Measurements from ENCODE around the gene COL13A1. TPM values are rescaled to one million over a fixed set of nuclear protein-coding genes. Genes with fewer than 3 reads are reported as not detected.

COL13A1 gene
- total and polyA plus RNA-seq, 4 donors, result 3.5 to 32.8 (median 11.5) TPM

- no peak overlapping the region for H3K4me3 ChIP-seq (ENCODE audit: low read length in 2 of 2)
- H3K27me3 ChIP-seq (ENCODE audit: control insufficient read depth in 1 of 2, insufficient read depth in 2 of 2, low read length in 1 of 2), result no peaks in the 10 kb centered on the region
- 50 to 53% methylated on average over 10 of the region's 10 CpGs for WGBS, 2 donors
- H3K27ac ChIP-seq (ENCODE audit: low read depth in 1 of 2, low read length in 2 of 2), result no peak overlapping the region
- DNase-seq (no peak), ATAC-seq (ENCODE audit: low FRiP score) (peak; percentile 57)
- H3K9me3 ChIP-seq (ENCODE audit: control insufficient read depth, low read length), result no peaks in the 10 kb centered on the region
- H3K4me1 ChIP-seq (ENCODE audit: control insufficient read depth in 1 of 2, insufficient read depth in 2 of 2, low read length in 2 of 2), result no peaks in the 10 kb centered on the region
- intact Hi-C loops (cut with DNase I), result no loop called here
- H3K36me3 ChIP-seq (ENCODE audit: control insufficient read depth in 1 of 2, insufficient read depth in 2 of 2, low read length in 1 of 2), result no peaks in the 10 kb centered on the region
Measured at GRCh38 chr10:69901628-69902505, 100.2 kb downstream of the COL13A1 start.

- intact Hi-C loops (cut with DNase I), result no loop called here
- DNase-seq, result no peak
- Histone ChIP-seq H3K27me3 (ENCODE audit: control insufficient read depth in 1 of 2, insufficient read depth in 2 of 2, low read length in 1 of 2) (no peaks in the 10 kb centered on the region), H3K4me1 (ENCODE audit: control insufficient read depth in 1 of 2, insufficient read depth in 2 of 2, low read length in 2 of 2) (no peaks in the 10 kb centered on the region), H3K9me3 (ENCODE audit: control insufficient read depth, low read length) (no peaks in the 10 kb centered on the region), H3K36me3 (ENCODE audit: control insufficient read depth in 1 of 2, insufficient read depth in 2 of 2, low read length in 1 of 2) (no peaks in the 10 kb centered on the region), H3K4me3 (ENCODE audit: low read length in 2 of 2) (no peak overlapping the region), H3K27ac (ENCODE audit: low read depth in 1 of 2, low read length in 2 of 2) (no peak overlapping the region)
- no peak for ATAC-seq (ENCODE audit: low FRiP score)
- WGBS, 2 donors, result 26 to 40% methylated on average over 7 of the region's 7 CpGs
Measured at GRCh38 chr10:69902835-69903535, 101.3 kb downstream of the COL13A1 start.

GRCh38 chr10:69904533-69904932, 102.8 kb downstream of the COL13A1 start:
- intact Hi-C loops (cut with DNase I), result no loop called here
- ATAC-seq (ENCODE audit: low FRiP score) (no peak), DNase-seq (no peak)
- no peaks in the 10 kb centered on the region for H3K36me3 ChIP-seq (ENCODE audit: control insufficient read depth in 1 of 2, insufficient read depth in 2 of 2, low read length in 1 of 2)
- 96 to 98% methylated on average over 5 of the region's 5 CpGs for WGBS, 2 donors
- no peak overlapping the region for H3K27ac ChIP-seq (ENCODE audit: low read depth in 1 of 2, low read length in 2 of 2)
- H3K4me3 ChIP-seq (ENCODE audit: low read length in 2 of 2), result no peak overlapping the region
- no peaks in the 10 kb centered on the region for H3K9me3 ChIP-seq (ENCODE audit: control insufficient read depth, low read length)
- H3K4me1 ChIP-seq (ENCODE audit: control insufficient read depth in 1 of 2, insufficient read depth in 2 of 2, low read length in 2 of 2), result no peaks in the 10 kb centered on the region
- H3K27me3 ChIP-seq (ENCODE audit: control insufficient read depth in 1 of 2, insufficient read depth in 2 of 2, low read length in 1 of 2), result no peaks in the 10 kb centered on the region

- Histone ChIP-seq H3K4me1 (ENCODE audit: control insufficient read depth in 1 of 2, insufficient read depth in 2 of 2, low read length in 2 of 2) (peaks cover 0 to 2% of the 10 kb centered on the region in 2 donors), H3K27ac (ENCODE audit: low read depth in 1 of 2, low read length in 2 of 2) (no peak overlapping the region), H3K27me3 (ENCODE audit: control insufficient read depth in 1 of 2, insufficient read depth in 2 of 2, low read length in 1 of 2) (no peaks in the 10 kb centered on the region), H3K4me3 (ENCODE audit: low read length in 2 of 2) (no peak overlapping the region), H3K36me3 (ENCODE audit: control insufficient read depth in 1 of 2, insufficient read depth in 2 of 2, low read length in 1 of 2) (no peaks in the 10 kb centered on the region), H3K9me3 (ENCODE audit: control insufficient read depth, low read length) (no peaks in the 10 kb centered on the region)
- WGBS, 2 donors, result 96 to 98% methylated on average over 4 of the region's 4 CpGs
- intact Hi-C loops (cut with DNase I), result no loop called here
- DNase-seq (no peak), ATAC-seq (ENCODE audit: low FRiP score) (no peak)
Measured at GRCh38 chr10:69906425-69906824, 104.7 kb downstream of the COL13A1 start.

GRCh38 chr10:69907517-69907916, 105.8 kb downstream of the COL13A1 start:
- DNase-seq (no peak), ATAC-seq (ENCODE audit: low FRiP score) (no peak)
- Histone ChIP-seq H3K27ac (ENCODE audit: low read depth in 1 of 2, low read length in 2 of 2) (no peak overlapping the region), H3K9me3 (ENCODE audit: control insufficient read depth, low read length) (no peaks in the 10 kb centered on the region), H3K36me3 (ENCODE audit: control insufficient read depth in 1 of 2, insufficient read depth in 2 of 2, low read length in 1 of 2) (no peaks in the 10 kb centered on the region), H3K4me1 (ENCODE audit: control insufficient read depth in 1 of 2, insufficient read depth in 2 of 2, low read length in 2 of 2) (peaks cover 0 to 2% of the 10 kb centered on the region in 2 donors), H3K4me3 (ENCODE audit: low read length in 2 of 2) (no peak overlapping the region), H3K27me3 (ENCODE audit: control insufficient read depth in 1 of 2, insufficient read depth in 2 of 2, low read length in 1 of 2) (no peaks in the 10 kb centered on the region)
- intact Hi-C loops (cut with DNase I), result no loop called here
- 97 to 98% methylated on average over 4 of the region's 4 CpGs for WGBS, 2 donors

GRCh38 chr10:69908124-69908523, 106.4 kb downstream of the COL13A1 start:
- ATAC-seq (ENCODE audit: low FRiP score), result no peak
- intact Hi-C loops (cut with DNase I), result no loop called here
- no peak for DNase-seq
- no peaks in the 10 kb centered on the region for H3K27me3 ChIP-seq (ENCODE audit: control insufficient read depth in 1 of 2, insufficient read depth in 2 of 2, low read length in 1 of 2)
- H3K36me3 ChIP-seq (ENCODE audit: control insufficient read depth in 1 of 2, insufficient read depth in 2 of 2, low read length in 1 of 2), result no peaks in the 10 kb centered on the region
- 92 to 97% methylated on average over 6 of the region's 6 CpGs for WGBS, 2 donors
- no peaks in the 10 kb centered on the region for H3K9me3 ChIP-seq (ENCODE audit: control insufficient read depth, low read length)
- no peak overlapping the region for H3K27ac ChIP-seq (ENCODE audit: low read depth in 1 of 2, low read length in 2 of 2)
- no peak overlapping the region for H3K4me3 ChIP-seq (ENCODE audit: low read length in 2 of 2)
- peaks cover 0 to 2% of the 10 kb centered on the region in 2 donors for H3K4me1 ChIP-seq (ENCODE audit: control insufficient read depth in 1 of 2, insufficient read depth in 2 of 2, low read length in 2 of 2)

GRCh38 chr10:69910561-69910960, 108.9 kb downstream of the COL13A1 start:
- Histone ChIP-seq H3K4me3 (ENCODE audit: low read length in 2 of 2) (no peak overlapping the region), H3K27ac (ENCODE audit: low read depth in 1 of 2, low read length in 2 of 2) (peak overlapping the region in 1 of 2 donors; percentile 92), H3K27me3 (ENCODE audit: control insufficient read depth in 1 of 2, insufficient read depth in 2 of 2, low read length in 1 of 2) (no peaks in the 10 kb centered on the region), H3K4me1 (ENCODE audit: control insufficient read depth in 1 of 2, insufficient read depth in 2 of 2, low read length in 2 of 2) (peaks cover 0 to 2% of the 10 kb centered on the region in 2 donors), H3K36me3 (ENCODE audit: control insufficient read depth in 1 of 2, insufficient read depth in 2 of 2, low read length in 1 of 2) (no peaks in the 10 kb centered on the region), H3K9me3 (ENCODE audit: control insufficient read depth, low read length) (no peaks in the 10 kb centered on the region)
- intact Hi-C loops (cut with DNase I), result loop anchor here (5.0 to 10.0 kb wide), 5 partner anchors 108 to 398 kb away; partner anchors contain the start of gene COL13A1 (in 2 of the 2)
- DNase-seq (no peak), ATAC-seq (ENCODE audit: low FRiP score) (no peak)
- WGBS, 2 donors, result 90 to 95% methylated on average over 5 of the region's 5 CpGs

GRCh38 chr10:69911613-69912528, 110.2 kb downstream of the COL13A1 start:
- peak overlapping the region; percentile 53 to 92 for H3K27ac ChIP-seq (ENCODE audit: low read depth in 1 of 2, low read length in 2 of 2)
- intact Hi-C loops (cut with DNase I), result loop anchor here (5.0 to 10.0 kb wide), 5 partner anchors 110 to 400 kb away; partner anchors contain the start of gene COL13A1 (in 2 of the 2)
- peak in 1 of 2 donors; percentile 73 for DNase-seq
- ATAC-seq (ENCODE audit: low FRiP score), result peak; percentile 80
- no peaks in the 10 kb centered on the region for H3K27me3 ChIP-seq (ENCODE audit: control insufficient read depth in 1 of 2, insufficient read depth in 2 of 2, low read length in 1 of 2)
- peaks cover 0 to 2% of the 10 kb centered on the region in 2 donors for H3K4me1 ChIP-seq (ENCODE audit: control insufficient read depth in 1 of 2, insufficient read depth in 2 of 2, low read length in 2 of 2)
- WGBS, 2 donors, result 23 to 25% methylated on average over 18 of the region's 18 CpGs
- H3K9me3 ChIP-seq (ENCODE audit: control insufficient read depth, low read length), result no peaks in the 10 kb centered on the region
- no peaks in the 10 kb centered on the region for H3K36me3 ChIP-seq (ENCODE audit: control insufficient read depth in 1 of 2, insufficient read depth in 2 of 2, low read length in 1 of 2)
- no peak overlapping the region for H3K4me3 ChIP-seq (ENCODE audit: low read length in 2 of 2)
